ENCODE measurements around the gene KRTAP5-2. TPM values are rescaled to one million over a fixed set of nuclear protein-coding genes. Genes with fewer than 3 reads are reported as not detected.
"Not testable (repeated sequence)": the region's sequence is repeated elsewhere in the genome, so short reads cannot be mapped to it uniquely, and the experiment has no call there.

KRTAP5-2 gene
- not detected for total RNA-seq

GRCh38 chr11:1597994-1598380 is at the start of gene KRTAP5-2:
KRTAP5-2 (minus strand) TSS chr11:1598294; CDS start chr11:1598250, 44 bp downstream.
- 71% methylated on average over 1 of the region's 4 CpGs; no CpG with 5 or more reads in 1 of the 2 donors for WGBS, 2 donors
- ATAC-seq (no peak), DNase-seq (no peak)
- peaks cover 15% of the 10 kb centered on the region for H3K4me1 ChIP-seq
- no peaks in the 10 kb centered on the region for H3K9me3 ChIP-seq
- H3K27ac ChIP-seq: no peak within 1 kb of the TSS
- TF ChIP-seq CTCF (IDR thresholded peaks at IDR 0.05): no peak
- TF ChIP-seq POLR2A (IDR thresholded peaks at IDR 0.05): no peak
- intact Hi-C loops (cut with DNase I): no loop called here
- H3K36me3 ChIP-seq (replicated peaks in 1 of 2; ENCODE audit: insufficient read depth in 1 of 2, low read depth in 2 of 2): no peaks in the 10 kb centered on the region
- H3K27me3 ChIP-seq: no peaks in the 10 kb centered on the region
- H3K4me3 ChIP-seq: no peak within 1 kb of the TSS

GRCh38 chr11:1646540-1646939 is 48.4 kb upstream of the KRTAP5-2 start:
- intact Hi-C loops (cut with DNase I); DNase-seq; ATAC-seq; H3K4me3 ChIP-seq; H3K27me3 ChIP-seq; H3K9me3 ChIP-seq; H3K27ac ChIP-seq; H3K36me3 ChIP-seq (replicated peaks in 1 of 2; ENCODE audit: insufficient read depth in 1 of 2, low read depth in 2 of 2); H3K4me1 ChIP-seq: not testable (repeated sequence)
- 72 to 87% methylated on average over 9 to 10 of the region's 10 CpGs for WGBS, 2 donors

GRCh38 chr11:1645357-1645821 is 47.3 kb upstream of the KRTAP5-2 start:
- H3K27me3 ChIP-seq: no peaks in the 10 kb centered on the region
- ATAC-seq (no peak), DNase-seq (no peak)
- H3K4me3 ChIP-seq: no peak overlapping the region
- TF ChIP-seq CTCF (IDR thresholded peaks at IDR 0.05): no peak
- TF ChIP-seq POLR2A (IDR thresholded peaks at IDR 0.05): no peak
- H3K36me3 ChIP-seq (replicated peaks in 1 of 2; ENCODE audit: insufficient read depth in 1 of 2, low read depth in 2 of 2): no peaks in the 10 kb centered on the region
- H3K4me1 ChIP-seq: no peaks in the 10 kb centered on the region
- H3K27ac ChIP-seq: no peak overlapping the region
- 69 to 73% methylated on average over 3 to 11 of the region's 12 CpGs for WGBS, 2 donors
- no peaks in the 10 kb centered on the region for H3K9me3 ChIP-seq
- intact Hi-C loops (cut with DNase I): no loop called here

- ATAC-seq: no peak
- no peak for DNase-seq
- H3K27ac ChIP-seq: no peak overlapping the region
- no peaks in the 10 kb centered on the region for H3K9me3 ChIP-seq
- no peak for TF ChIP-seq POLR2A (IDR thresholded peaks at IDR 0.05)
- TF ChIP-seq CTCF (IDR thresholded peaks at IDR 0.05): no peak
- H3K4me3 ChIP-seq: no peak overlapping the region
- H3K27me3 ChIP-seq: no peaks in the 10 kb centered on the region
- WGBS, 2 donors: 62 to 69% methylated on average over 7 to 17 of the region's 20 CpGs
- no peaks in the 10 kb centered on the region for H3K36me3 ChIP-seq (replicated peaks in 1 of 2; ENCODE audit: insufficient read depth in 1 of 2, low read depth in 2 of 2)
- H3K4me1 ChIP-seq: no peaks in the 10 kb centered on the region
- intact Hi-C loops (cut with DNase I): no loop called here
Measured at GRCh38 chr11:1644601-1645356, 46.7 kb upstream of the KRTAP5-2 start.

- H3K4me3 ChIP-seq: no peak overlapping the region
- no peak overlapping the region for H3K27ac ChIP-seq
- ATAC-seq (no peak), DNase-seq (no peak)
- intact Hi-C loops (cut with DNase I): no loop called here
- H3K27me3 ChIP-seq: no peaks in the 10 kb centered on the region
- no peaks in the 10 kb centered on the region for H3K9me3 ChIP-seq
- H3K4me1 ChIP-seq: no peaks in the 10 kb centered on the region
- no peaks in the 10 kb centered on the region for H3K36me3 ChIP-seq (replicated peaks in 1 of 2; ENCODE audit: insufficient read depth in 1 of 2, low read depth in 2 of 2)
- TF ChIP-seq CTCF (IDR thresholded peaks at IDR 0.05) (no peak), POLR2A (IDR thresholded peaks at IDR 0.05) (no peak)
- 81 to 93% methylated on average over 9 to 15 of the region's 20 CpGs for WGBS, 2 donors
Measured at GRCh38 chr11:1643146-1643690, 45.1 kb upstream of the KRTAP5-2 start.
